ENCODE measurements around the gene KICS2.

DNA sequence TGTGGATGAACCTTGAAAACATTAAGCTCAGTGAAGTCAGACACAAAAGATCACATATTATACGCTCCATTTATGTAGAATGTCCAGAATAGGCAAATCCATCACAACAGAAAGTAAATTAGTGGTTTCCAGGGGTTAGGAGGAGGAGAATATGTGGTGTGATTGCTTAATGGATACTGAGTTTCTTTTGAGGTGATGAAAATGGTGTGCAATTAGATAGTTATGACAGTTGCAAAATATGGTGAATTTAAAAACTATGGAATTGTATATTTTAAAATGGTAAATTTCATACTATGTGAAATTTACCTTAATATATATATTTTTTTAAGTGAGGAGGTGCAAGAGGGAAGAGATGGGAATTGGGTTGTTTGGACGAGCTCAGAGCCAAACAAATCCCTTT, 46.3 kb upstream of the KICS2 start:
- TF ChIP-seq, protein P1, sequence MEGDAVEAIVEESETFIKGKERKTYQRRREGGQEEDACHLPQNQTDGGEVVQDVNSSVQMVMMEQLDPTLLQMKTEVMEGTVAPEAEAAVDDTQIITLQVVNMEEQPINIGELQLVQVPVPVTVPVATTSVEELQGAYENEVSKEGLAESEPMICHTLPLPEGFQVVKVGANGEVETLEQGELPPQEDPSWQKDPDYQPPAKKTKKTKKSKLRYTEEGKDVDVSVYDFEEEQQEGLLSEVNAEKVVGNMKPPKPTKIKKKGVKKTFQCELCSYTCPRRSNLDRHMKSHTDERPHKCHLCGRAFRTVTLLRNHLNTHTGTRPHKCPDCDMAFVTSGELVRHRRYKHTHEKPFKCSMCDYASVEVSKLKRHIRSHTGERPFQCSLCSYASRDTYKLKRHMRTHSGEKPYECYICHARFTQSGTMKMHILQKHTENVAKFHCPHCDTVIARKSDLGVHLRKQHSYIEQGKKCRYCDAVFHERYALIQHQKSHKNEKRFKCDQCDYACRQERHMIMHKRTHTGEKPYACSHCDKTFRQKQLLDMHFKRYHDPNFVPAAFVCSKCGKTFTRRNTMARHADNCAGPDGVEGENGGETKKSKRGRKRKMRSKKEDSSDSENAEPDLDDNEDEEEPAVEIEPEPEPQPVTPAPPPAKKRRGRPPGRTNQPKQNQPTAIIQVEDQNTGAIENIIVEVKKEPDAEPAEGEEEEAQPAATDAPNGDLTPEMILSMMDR (IDR thresholded peaks at IDR 0.05) = no peak
- TF ChIP-seq POLR2A (IDR thresholded peaks at IDR 0.05) (no peak), POLR2AphosphoS5 (IDR thresholded peaks at IDR 0.05) (no peak)
